Transverse colon (tissue), 3 donors: ENCODE measurements around the gene CDH18.

Experiments
- POLR2A ChIP-seq: fragments of 450-650 bp; IDR thresholded peaks from one replicate; pipeline ENCODE4 v1.6.1; 2016; ENCODE audit warnings: antibody characterized with exemption, mild to moderate bottlenecking, moderate library complexity
- TF ChIP-seq, protein P1 (sequence below), 5 experiments: fragments of 200-600 bp in 3 of 5; fragments of 450-650 bp in 2 of 5; sonication (generic) in 3 of 5; IDR thresholded peaks; 1 replicate in 2 of 5; 2 replicates in 3 of 5; pipeline ENCODE4 v1.5.1; 2016 to 2017; ENCODE audit warnings: antibody characterized with exemption in 5 of 5, inconsistent platforms in 3 of 5, mild to moderate bottlenecking in 2 of 5, moderate library complexity in 1 of 5

DNA sequence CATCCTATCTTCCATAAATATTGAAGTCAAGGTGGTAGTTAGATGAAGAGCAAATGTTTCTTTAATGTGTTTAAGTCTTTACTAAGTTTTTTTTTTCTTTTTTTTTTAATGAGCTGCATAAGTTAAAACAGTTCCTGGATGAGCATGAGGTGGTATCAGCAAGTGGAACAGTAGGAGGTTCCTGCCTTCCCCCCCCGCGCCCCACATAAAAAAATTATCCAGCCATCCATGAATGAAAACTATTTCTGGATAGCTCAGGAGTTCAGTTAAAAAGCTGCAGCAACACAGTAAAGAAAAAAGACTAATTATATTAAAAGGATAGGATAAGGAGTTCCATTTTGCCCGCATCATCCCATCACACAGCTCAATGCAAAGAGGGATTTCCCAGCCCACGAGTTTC, 349.5 kb downstream of the CDH18 start:
- TF ChIP-seq, protein P1, sequence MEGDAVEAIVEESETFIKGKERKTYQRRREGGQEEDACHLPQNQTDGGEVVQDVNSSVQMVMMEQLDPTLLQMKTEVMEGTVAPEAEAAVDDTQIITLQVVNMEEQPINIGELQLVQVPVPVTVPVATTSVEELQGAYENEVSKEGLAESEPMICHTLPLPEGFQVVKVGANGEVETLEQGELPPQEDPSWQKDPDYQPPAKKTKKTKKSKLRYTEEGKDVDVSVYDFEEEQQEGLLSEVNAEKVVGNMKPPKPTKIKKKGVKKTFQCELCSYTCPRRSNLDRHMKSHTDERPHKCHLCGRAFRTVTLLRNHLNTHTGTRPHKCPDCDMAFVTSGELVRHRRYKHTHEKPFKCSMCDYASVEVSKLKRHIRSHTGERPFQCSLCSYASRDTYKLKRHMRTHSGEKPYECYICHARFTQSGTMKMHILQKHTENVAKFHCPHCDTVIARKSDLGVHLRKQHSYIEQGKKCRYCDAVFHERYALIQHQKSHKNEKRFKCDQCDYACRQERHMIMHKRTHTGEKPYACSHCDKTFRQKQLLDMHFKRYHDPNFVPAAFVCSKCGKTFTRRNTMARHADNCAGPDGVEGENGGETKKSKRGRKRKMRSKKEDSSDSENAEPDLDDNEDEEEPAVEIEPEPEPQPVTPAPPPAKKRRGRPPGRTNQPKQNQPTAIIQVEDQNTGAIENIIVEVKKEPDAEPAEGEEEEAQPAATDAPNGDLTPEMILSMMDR (IDR thresholded peaks at IDR 0.05), result no peak
- TF ChIP-seq POLR2A, result no peak
